GM23338 (cell line): ENCODE measurements around the gene NT5M. TPM values are rescaled to one million over a fixed set of nuclear protein-coding genes. Genes with fewer than 3 reads are reported as not detected.

ENCODE experiments used
- ATAC-seq: fragments of 200-7000 bp; cut with Tn5 transposase; 3 replicates; pipeline ENCODE4 v1.9.1; 2020
- DNase-seq: peaks from one replicate; pipeline ENCODE4 v3.0.0-alpha.2; 2015; ENCODE audit warnings: low spot score
- H2AFZ ChIP-seq: fragments of 200-600 bp; sonication (generic); 2 replicates; pipeline ENCODE4 v1.8.0; 2016; ENCODE audit warnings: antibody characterized with exemption, mild to moderate bottlenecking, moderate library complexity
- H3F3A ChIP-seq: fragments of 200-600 bp; sonication (generic); replicated peaks from 2 replicates; pipeline ENCODE4 v1.8.0; 2017; ENCODE audit warnings: antibody characterized with exemption, mixed run types, low read depth
- H3K27ac ChIP-seq: fragments of 200-600 bp; sonication (generic); 2 replicates; pipeline ENCODE4 v1.6.1; 2016; ENCODE audit warnings: low read depth
- H3K27me3 ChIP-seq: fragments of 200-600 bp; sonication (generic); 2 replicates; pipeline ENCODE4 v1.8.0; 2016; ENCODE audit warnings: mild to moderate bottlenecking, mixed run types, moderate library complexity; ENCODE audit not compliant: insufficient read depth
- H3K36me3 ChIP-seq: fragments of 200-600 bp; sonication (generic); 2 replicates; pipeline ENCODE4 v1.8.0; 2016; ENCODE audit warnings: mild to moderate bottlenecking; ENCODE audit not compliant: insufficient read depth
- H3K4me1 ChIP-seq: fragments of 200-600 bp; sonication (generic); 2 replicates; pipeline ENCODE4 v1.8.0; 2016; ENCODE audit warnings: mild to moderate bottlenecking, moderate library complexity; ENCODE audit not compliant: insufficient read depth
- H3K4me2 ChIP-seq: fragments of 200-600 bp; sonication (generic); 2 replicates; pipeline ENCODE4 v1.7.1; 2017; ENCODE audit warnings: mixed run types
- H3K4me3 ChIP-seq: fragments of 200-600 bp; sonication (generic); 2 replicates; pipeline ENCODE4 v1.6.1; 2016; ENCODE audit warnings: mixed run types
- H3K79me2 ChIP-seq: fragments of 200-600 bp; sonication (generic); replicated peaks from 2 replicates; pipeline ENCODE4 v1.8.0; 2017; ENCODE audit warnings: mild to moderate bottlenecking; ENCODE audit not compliant: insufficient read depth
- H3K9me2 ChIP-seq: fragments of 200-600 bp; sonication (generic); 2 replicates; pipeline ENCODE4 v1.8.0; 2017; ENCODE audit not compliant: insufficient read depth
- H4K20me1 ChIP-seq: fragments of 200-600 bp; sonication (generic); replicated peaks from 2 replicates; pipeline ENCODE4 v1.8.0; 2017; ENCODE audit warnings: mild to moderate bottlenecking; ENCODE audit not compliant: insufficient read depth
- H3K27ac Mint-ChIP-seq: 2 replicates; pipeline ENCODE4 v1.8.0; 2020; ENCODE audit warnings: inconsistent platforms, mild to moderate bottlenecking, moderate library complexity, mixed read lengths
- H3K27me3 Mint-ChIP-seq: 3 replicates; pipeline ENCODE4 v1.8.0; 2022; ENCODE audit warnings: low read depth, mild to moderate bottlenecking, moderate library complexity, mixed read lengths, inconsistent platforms; ENCODE audit not compliant: insufficient read depth, poor library complexity
- H3K36me3 Mint-ChIP-seq: 3 replicates; pipeline ENCODE4 v1.8.0; 2021; ENCODE audit warnings: low read depth, mild to moderate bottlenecking, inconsistent platforms, moderate library complexity, mixed read lengths
- H3K4me1 Mint-ChIP-seq: 3 replicates; pipeline ENCODE4 v1.8.0; 2020; ENCODE audit warnings: mild to moderate bottlenecking, inconsistent platforms, mixed read lengths
- H3K4me3 Mint-ChIP-seq: 3 replicates; pipeline ENCODE4 v1.8.0; 2021; ENCODE audit warnings: moderate library complexity, mild to moderate bottlenecking, inconsistent platforms, mixed read lengths
- H3K9me3 Mint-ChIP-seq: 3 replicates; pipeline ENCODE4 v1.8.0; 2020; ENCODE audit warnings: moderate library complexity, mild to moderate bottlenecking, inconsistent platforms, mixed read lengths
- CREB1 ChIP-seq: fragments of 250-450 bp; sonication (Bioruptor Pico); IDR thresholded peaks from 2 replicates; pipeline ENCODE4 v1.5.0; 2020; ENCODE audit warnings: low read depth, mild to moderate bottlenecking, moderate library complexity
- CTCF ChIP-seq, 2 experiments: fragments of 200-600 bp in 1 of 2; sonication (generic) in 1 of 2; conservative IDR thresholded peaks; 2 replicates each; pipeline versions ENCODE4 v1.5.1 to v1.6.1; 2016 to 2017; ENCODE audit warnings: antibody characterized with exemption in 2 of 2, low read depth in 2 of 2, mild to moderate bottlenecking in 2 of 2, moderate library complexity in 1 of 2
- ETS1 ChIP-seq: IDR thresholded peaks from 2 replicates; pipeline ENCODE4 v1.6.1; 2016; ENCODE audit warnings: antibody characterized with exemption
- EZH2 ChIP-seq: fragments of 200-600 bp; sonication (generic); IDR thresholded peaks from one replicate; pipeline ENCODE4 v1.8.0; 2017; ENCODE audit warnings: antibody characterized with exemption, mild to moderate bottlenecking, low read depth; ENCODE audit not compliant: unreplicated experiment
- EZH2phosphoT487 ChIP-seq: fragments of 200-600 bp; sonication (generic); IDR thresholded peaks from one replicate; pipeline ENCODE4 v1.8.1; 2018; ENCODE audit warnings: antibody characterized with exemption; ENCODE audit not compliant: unreplicated experiment
- JUNB ChIP-seq: IDR thresholded peaks from one replicate; pipeline ENCODE4 v1.6.1; 2016; ENCODE audit warnings: antibody characterized with exemption; ENCODE audit not compliant: unreplicated experiment
- NANOG ChIP-seq: IDR thresholded peaks from 2 replicates; pipeline ENCODE4 v1.6.1; 2016; ENCODE audit warnings: antibody characterized with exemption, borderline replicate concordance
- POLR2AphosphoS5 ChIP-seq: IDR thresholded peaks from 2 replicates; pipeline ENCODE4 v1.6.1; 2016; ENCODE audit warnings: antibody characterized with exemption, low read depth
- REST ChIP-seq: IDR thresholded peaks from one replicate; pipeline ENCODE4 v1.6.1; 2018; ENCODE audit warnings: antibody characterized with exemption; ENCODE audit not compliant: unreplicated experiment
- STAT1 ChIP-seq: IDR thresholded peaks from one replicate; pipeline ENCODE4 v1.6.1; 2016; ENCODE audit warnings: antibody characterized with exemption; ENCODE audit not compliant: unreplicated experiment
- ZNF114 ChIP-seq: fragments of 250-450 bp; sonication (Bioruptor Pico); IDR thresholded peaks from 2 replicates; pipeline ENCODE4 v1.5.0; 2020; ENCODE audit warnings: mild to moderate bottlenecking, moderate library complexity
- ZNF331 ChIP-seq: fragments of 250-450 bp; sonication (Bioruptor Pico); IDR thresholded peaks from 2 replicates; pipeline ENCODE4 v1.5.0; 2020; ENCODE audit warnings: low read depth, mild to moderate bottlenecking, moderate library complexity
- ZNF462 ChIP-seq: fragments of 250-450 bp; sonication (Bioruptor Pico); IDR thresholded peaks from 2 replicates; pipeline ENCODE4 v1.5.0; 2020; ENCODE audit warnings: mild to moderate bottlenecking, moderate library complexity
- polyA plus RNA-seq: library from polyadenylated mRNA; unstranded; fragments of >200 nt; fragmentation: Nextera tagmentation; extraction: Ambion mirVana; gene quantifications from 2 replicates; pipeline ENCODE4 v1.2.1, GENCODE V29; 2016
- total RNA-seq: library from RNA; depleted of rRNA; stranded (reverse); fragments of >200 nt; shearing (Covaris generic); gene quantifications from 2 replicates; pipeline ENCODE4 v1.2.3, GENCODE V29; 2014

NT5M gene
- total and polyA plus RNA-seq, 2 experiments from 2014 or later, result 6.0 to 10.6 TPM

- Mint-ChIP-seq H3K4me3 (no peak overlapping the region), H3K36me3 (no peaks in the 10 kb centered on the region), H3K27ac (no peak overlapping the region), H3K27me3 (peaks cover 2% of the 10 kb centered on the region), H3K4me1 (peaks cover 12% of the 10 kb centered on the region), H3K9me3 (peaks cover 11% of the 10 kb centered on the region)
- TF ChIP-seq ZNF331 (CRISPR knock-in tag) (no peak), JUNB (no peak), ETS1 (no peak), POLR2AphosphoS5 (no peak), REST (no peak), EZH2 (no peak), ZNF462 (CRISPR knock-in tag) (no peak), ZNF114 (no peak), NANOG (no peak), CTCF (conservative IDR thresholded peaks at IDR 0.05; ENCODE audit: low read depth in 2 of 2) (no peak), EZH2phosphoT487 (no peak), CREB1 (CRISPR knock-in tag) (no peak), STAT1 (no peak)
- H3K4me2 ChIP-seq, result no peak overlapping the region
- no peaks in the 10 kb centered on the region for H3K36me3 ChIP-seq
- H2AFZ ChIP-seq, result peak overlapping the region; percentile 90
- no peaks in the 10 kb centered on the region for H3K79me2 ChIP-seq
- DNase-seq, result peak; percentile 20
- H4K20me1 ChIP-seq, result no peaks in the 10 kb centered on the region
- no peaks in the 10 kb centered on the region for H3F3A ChIP-seq
- H3K27me3 ChIP-seq, result no peaks in the 10 kb centered on the region
- no peak overlapping the region for H3K4me3 ChIP-seq
- H3K4me1 ChIP-seq, result no peaks in the 10 kb centered on the region
- peak; percentile 69 for ATAC-seq
- H3K9me2 ChIP-seq, result no peaks in the 10 kb centered on the region
- no peak overlapping the region for H3K27ac ChIP-seq
Observed at GRCh38 chr17:17363638-17364337, 60.6 kb downstream of the NT5M start.
